GM21381 (cell line): ENCODE measurements around the gene WHRN.

Source experiments
- ATAC-seq: cut with Tn5 transposase; IDR thresholded peaks from one replicate; pipeline ENCODE4 v1.9.1; 2021; ENCODE audit warnings: mild to moderate bottlenecking, moderate library complexity; ENCODE audit not compliant: unreplicated experiment

WHRN gene

DNA sequence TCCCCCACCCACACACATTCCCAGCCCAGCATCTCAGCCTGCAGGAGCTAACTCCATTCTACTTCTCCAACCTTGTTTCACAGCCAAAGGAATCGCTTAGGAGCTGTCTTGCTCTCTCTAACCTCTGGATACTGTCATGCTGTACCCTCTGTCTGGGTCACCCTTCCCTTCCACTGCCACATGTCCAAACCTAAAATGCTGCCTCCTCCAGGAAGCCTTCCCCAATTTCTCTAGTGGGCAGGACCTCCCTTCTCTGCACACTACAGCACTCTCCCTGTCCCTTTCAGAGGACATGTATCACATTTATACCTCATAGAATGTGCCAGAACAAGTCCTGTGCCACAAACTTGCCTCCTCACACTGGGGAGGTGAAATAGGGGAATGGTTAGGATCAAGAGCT, 30.8 kb downstream of the WHRN start:
- ATAC-seq, result no peak

DNA sequence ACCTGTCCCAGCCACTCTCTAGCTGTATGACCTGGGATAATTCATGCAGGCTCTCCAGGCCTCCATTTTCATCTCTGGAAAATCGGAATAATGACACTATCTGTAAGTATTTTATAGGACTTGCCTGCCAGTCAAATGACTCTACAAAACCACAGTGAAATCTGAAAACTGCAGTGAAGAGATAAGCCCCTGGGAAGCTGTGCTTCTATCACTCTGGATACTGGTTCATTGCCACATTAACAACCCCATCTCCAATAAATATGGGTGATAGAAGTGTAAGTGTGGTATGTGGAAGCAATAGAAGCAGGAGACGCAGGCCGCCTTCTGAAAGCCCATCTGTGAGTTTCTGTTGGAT, 31.8 kb downstream of the WHRN start:
- no peak for ATAC-seq

DNA sequence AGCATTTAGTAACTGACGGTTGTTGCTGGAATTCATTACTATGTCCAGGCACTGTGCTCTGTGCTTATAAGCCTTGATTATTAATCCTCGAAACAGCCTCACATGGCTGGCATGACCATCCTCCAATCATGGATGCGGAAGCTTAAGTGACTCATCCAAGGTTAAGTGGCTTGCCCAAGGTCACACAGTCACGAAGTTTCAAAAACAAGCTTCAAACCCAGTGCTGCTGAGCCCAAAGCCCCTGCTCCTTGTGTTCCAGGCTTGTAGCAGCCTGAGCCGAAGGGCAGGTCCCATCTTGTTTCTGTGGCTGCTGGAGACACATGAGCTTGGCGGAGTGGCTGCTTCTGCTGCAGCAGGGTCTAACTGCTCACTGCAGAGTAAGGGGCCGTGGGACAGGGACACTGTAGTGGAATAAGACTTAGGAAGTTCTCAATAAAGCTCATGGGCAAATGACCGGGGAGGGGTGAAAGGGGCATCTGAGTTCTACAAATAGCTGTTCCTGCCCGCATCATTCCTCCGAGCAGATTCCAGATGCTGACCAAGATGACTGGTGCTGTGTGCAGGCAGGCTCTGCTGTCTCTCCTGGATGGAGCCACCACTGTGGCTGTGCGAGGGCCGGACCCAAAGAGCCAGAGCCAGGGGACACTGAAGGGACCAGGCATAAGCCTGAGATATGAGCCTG, 32.4 kb downstream of the WHRN start:
- no peak for ATAC-seq

DNA sequence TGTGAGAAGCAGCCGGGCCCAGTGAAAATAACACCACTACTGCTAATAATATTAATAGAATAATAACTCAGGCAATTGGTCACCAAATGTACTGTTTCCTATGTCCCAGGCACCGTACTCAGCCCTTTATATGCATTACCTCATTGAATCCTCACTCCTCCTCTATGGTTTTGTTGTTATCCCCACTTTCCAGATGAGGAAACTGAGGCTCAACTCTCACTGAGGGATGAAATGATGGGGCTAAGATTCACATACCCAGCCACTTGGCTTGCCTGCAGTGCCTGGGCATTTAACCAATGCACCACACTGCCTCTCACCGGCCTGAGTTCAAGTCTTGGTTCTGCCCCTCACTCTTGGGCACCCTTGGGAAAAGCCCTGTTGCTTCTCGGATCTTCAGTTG, 34.1 kb downstream of the WHRN start:
- no peak for ATAC-seq

DNA sequence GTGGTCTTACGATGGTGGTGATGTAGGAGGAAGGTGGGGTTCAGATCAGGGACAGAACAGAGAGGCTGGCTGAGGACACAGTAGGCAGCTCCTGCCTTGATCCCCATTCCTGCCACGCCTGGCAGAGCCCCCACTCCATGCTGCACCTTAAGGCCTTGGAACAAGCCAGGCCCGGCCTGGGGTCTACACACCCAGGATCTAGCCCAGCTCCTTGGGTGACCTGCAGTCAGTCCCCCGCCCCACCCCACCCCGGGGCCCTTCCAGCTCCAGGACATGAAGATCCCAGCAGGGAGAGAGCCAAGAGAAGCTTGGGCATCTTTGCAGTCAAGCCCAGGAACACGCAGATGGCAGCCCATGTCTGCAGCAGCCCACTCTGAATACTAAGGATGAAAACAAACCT, 34.7 kb downstream of the WHRN start:
- ATAC-seq, result no peak

DNA sequence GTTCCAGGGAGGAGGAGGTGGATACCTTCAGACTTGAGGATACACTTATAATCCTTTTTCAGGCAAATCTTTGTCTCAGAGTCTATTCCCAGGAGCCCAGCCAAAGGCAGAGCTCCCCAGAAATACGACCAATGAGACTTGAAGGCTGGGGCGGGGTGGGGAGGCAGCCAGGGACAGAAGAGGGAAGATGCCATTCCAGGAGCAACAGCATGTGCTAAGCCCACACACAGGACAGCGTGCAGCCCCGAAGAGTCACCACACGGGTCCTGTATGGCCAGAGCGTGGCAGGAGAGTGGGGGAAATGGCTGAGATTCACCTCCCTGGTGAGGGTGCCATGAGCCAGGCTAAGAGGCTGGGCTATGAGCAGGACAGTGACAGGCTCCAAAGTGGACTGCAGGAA, 35.2 kb downstream of the WHRN start:
- ATAC-seq, result no peak

DNA sequence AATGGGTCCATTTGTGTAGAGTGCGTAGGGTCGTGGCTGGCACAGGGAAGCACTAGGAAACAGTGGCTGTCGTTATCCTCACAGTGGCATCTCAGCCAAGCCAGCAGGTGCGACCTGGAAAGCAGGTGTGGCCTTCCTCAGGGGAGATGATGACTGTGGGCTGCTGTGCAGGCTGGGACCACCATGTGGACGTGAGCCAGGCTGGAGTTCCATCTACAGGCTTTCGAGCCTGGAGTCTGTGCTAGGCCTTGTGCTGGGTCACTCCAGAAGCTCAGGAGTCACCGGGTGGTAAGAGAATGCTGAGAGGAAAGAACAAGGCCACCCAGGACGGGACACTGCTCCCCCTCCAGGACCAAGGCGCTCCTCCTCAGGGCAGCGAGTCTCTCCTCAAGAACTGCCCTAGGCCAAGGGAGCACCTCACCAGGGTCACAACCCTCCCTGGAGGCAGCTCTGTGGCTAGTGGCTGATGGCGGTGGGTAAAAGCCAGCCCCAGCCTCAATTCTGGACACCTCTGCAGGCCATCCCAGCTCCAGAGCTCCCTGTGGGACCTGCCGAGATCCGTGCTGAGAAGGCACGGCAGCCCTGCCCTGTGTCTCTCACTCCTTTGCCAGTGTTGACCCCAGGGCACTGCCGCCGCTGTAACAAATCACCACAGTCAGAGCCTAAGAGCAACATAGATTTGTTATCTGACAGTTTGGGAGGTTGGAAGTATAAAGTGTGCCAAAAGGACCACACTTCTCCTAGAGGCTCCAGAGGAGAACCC, 36.0 kb downstream of the WHRN start:
- no peak for ATAC-seq

DNA sequence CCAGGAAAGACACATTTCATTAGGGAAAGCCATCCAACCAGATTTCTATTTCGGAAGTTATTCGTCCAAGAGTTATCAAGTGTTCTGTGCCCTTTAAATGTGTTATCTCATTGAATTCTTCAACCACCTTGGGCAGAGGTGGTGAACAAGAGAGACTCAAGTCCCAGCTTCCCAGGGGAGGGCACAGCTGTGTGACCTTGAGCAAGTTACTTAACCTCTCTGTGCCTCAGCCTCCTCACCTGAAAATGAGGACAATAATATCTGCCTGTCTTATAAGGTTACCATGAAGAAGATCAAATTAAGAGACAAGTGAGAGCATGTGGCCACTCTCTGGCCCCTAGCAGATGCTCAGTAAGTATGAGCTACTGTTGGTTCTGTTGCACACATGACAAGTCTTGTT, 37.4 kb downstream of the WHRN start:
- ATAC-seq, result no peak

DNA sequence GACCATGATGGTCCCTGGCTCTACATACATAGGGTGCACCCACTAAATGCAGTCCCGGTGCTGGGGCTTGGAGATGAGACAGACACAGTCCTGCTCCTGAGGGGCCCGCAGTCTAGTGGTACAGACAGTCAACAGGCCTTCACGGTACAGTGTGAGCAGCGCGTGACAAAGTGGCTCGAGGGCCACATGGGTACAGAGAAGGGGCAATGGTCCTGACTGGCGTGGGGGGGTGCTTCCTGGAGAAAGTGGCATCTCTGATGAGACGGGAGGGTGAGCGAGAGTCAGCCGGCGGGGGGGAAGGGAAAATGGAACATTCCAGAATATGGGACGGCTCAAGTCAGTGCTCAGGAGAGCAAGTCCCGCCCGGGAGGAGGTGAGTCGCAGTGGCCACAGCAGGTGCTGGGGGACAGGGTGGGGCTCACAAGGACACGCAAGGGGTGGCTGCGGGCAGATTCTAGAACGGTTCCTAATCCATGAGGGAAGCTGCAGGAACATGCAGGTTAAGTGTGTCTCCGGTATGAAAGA, 38.0 kb downstream of the WHRN start:
- ATAC-seq, result no peak

DNA sequence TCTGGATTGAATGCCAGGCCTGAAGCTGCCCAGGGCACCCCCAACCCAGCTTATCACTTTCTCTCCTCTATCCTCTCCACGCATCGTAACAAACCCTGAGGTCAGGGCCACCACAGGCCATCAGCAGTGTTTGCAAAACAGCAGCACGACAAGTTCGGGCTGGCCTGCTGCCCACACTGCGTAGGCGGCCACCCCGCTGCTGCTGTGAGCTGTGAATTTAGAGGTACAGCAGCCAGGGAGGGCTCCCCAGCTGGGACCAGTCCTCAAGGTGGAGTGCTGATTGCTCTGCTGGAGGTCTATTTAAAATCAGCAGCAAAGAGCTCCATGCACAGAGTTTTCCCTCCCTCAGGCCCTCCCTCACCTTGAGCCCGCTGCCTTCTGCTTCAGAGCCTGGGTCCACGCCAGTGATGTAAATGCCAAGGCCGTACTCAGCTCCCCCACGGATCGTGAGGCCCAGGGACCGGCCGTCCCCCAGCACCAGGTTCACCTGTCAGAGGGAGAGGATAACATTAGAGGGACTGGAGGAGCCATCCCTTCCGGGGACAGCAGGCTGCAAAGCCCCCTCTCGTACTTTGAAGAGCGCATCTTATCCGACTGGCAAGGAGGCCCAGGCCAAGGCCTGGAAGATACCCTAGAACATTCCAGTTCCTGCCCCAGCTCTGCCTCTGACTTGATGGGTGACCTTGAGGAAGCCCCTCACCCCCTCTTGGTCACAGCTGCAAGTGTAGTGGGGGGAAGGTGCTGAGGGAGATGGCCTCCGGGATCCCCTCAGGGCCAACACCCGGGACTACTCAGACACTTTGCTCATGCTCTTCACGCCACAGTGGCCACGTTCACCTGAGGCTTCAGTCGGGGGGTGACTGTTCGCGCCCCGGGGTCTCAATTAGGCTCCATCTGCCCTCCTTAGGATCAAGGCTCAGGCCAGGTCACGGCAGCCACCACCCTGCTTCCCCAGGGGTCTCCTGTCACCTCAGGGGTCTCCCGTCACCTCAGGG, 39.1 kb downstream of the WHRN start:
- ATAC-seq, result no peak

DNA sequence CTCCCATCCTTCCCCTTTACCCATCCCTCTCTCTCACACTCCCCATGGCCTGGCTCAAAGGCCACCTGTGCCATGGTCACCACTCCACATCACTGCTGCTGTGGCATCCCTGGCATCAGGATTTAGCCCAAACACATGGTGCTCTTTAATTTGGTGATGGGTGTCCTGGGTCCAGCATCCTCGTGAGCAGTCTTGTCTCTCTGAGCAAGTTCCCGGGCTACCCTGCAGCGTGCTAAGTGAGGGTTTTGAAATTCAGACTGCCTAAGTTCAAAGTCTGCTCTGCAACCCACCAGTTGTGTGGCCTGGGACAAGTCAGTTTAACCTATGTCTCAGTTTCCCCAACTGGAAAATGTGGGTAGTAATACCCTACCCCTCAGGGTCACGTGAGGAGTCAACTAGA, 39.9 kb downstream of the WHRN start:
- ATAC-seq, result no peak

DNA sequence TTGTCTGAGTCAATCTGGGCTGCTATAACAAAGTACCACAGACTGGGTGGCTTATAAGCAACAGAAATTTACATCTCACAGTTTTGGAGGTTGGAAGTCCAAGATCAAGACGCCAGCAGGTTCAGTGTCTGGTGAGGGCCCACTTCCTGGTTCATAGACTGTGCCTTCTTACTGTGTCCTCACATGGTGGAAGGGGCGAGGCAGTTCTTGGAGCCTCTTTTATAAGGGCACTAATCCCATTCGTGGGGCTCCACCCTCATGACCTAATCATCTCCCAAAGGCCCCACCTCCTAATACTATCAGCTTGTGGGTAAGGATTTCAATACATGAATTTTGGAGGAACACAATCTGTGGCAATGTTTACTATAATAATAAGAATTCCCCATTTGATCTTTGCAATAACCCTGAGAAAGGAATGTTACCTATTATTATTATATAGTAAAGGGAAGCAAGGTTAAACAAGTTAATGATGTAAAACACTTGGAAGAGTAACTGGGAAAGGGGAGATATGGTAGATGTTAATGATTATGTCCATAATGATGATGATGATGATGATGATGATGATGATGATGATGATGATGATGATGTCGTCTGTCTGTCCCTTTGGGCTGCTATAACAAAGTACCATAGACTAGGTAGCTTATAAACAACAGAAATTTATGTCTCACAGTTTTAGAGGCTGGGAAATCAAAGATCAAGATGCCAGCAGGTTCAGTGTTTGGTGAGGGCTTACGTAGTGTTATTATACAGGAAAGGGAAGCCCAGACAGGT, 40.8 kb downstream of the WHRN start:
- ATAC-seq, result no peak

DNA sequence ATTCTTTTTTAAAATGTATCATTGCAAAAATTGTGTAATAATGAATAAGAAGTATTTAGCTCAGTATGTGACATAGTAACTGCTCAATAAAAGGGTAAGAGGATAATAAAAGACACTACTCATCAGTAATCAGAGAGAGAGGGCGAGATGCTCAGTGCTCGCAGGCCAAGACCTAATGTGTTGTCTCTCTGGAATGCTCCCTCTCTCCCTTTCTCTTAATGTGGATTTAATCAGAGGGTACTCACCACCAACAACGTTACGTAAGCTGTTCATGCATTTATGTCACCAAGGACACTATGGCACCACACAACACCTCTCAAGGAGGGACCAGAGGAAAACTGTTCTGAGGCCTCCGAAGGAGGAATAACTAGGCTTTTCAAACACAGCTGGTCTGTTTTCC, 42.5 kb downstream of the WHRN start:
- no peak for ATAC-seq

DNA sequence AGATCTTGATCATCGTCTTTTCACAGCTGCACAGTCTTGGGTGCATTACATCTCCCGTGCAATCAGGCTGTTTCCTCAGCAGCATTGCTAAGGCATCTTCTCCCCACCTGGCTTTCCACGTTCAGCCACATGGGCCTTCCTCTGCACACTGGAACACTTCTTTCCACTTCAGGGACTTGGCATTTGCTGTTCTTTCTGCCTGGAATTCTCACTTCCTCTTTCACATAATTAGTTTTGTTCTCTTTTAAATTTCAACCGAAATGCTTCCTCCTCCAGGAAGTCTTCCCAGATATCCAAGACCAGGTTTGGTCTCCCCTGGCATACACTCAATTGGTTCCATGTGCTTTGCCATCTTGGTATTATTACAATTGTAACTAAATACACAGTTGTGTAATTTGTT, 43.8 kb downstream of the WHRN start:
- no peak for ATAC-seq

DNA sequence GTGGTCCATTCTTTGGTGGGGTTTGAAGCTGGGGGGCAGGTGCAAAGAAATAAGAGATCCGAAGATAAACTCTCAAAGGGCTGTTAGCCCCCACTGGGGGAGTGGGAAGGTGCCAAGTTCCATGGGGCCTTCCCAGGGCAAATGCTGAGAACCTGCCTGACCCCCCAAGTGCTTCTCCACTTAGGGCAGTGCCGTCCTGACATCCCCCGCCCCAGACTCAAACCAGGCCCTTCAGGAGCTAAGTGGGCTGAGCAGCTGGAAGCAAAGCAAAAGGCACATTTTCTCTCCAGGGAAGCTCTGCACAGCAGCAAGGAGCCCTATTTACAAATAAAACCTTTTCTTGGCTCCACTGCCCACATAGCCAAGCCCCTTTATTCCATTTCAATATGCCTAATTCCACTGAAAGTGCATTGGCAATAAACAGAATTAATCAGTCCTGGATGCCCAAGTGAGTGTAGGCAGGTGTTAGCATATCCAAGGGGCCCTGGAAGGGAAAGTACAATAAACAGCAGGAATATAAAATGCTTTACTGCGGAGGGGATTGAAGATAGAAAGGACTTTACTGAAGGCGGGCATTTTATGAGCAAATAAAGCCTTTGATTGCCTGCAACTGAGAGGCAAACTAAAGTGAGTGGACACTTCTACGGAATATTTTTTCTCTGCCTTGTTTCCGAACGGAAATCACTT, 44.6 kb downstream of the WHRN start:
- no peak for ATAC-seq

DNA sequence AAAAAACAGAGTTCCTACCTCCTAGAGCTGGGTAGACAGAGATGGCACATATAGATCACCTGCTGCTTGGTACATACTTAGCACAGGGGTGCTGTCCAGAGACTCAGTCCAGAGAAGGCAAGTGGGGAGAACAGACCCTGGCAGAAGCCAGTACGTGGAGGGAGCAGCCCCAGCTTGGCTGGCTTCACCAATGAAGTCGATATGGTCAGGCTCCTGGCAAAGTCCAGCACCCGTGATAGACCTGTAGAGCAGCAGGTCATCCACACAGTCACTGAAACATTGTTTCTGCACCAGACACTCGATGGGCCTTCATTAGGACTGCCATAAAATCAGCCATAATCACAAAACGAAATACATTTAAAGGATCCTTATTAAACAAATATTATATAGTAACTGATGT, 45.8 kb downstream of the WHRN start:
- ATAC-seq, result no peak

DNA sequence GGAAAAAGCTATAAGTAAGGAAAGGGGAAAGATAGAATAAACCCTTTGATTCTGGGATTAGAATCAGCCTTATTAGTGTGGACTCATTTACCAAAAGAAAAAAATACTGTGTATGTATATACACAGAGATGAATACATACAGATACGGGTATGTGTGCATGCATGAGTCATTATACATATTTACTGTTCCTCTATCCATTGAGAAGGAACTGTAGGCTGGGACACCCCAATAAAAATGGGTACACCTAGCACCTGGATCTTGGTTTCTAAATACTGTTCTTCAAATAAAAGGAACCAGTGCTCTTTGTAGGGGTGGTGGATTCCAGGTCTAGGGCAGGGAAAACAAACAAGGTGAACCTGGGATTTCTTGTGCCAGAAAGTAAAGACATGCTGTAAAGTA, 48.3 kb downstream of the WHRN start:
- ATAC-seq, result no peak

DNA sequence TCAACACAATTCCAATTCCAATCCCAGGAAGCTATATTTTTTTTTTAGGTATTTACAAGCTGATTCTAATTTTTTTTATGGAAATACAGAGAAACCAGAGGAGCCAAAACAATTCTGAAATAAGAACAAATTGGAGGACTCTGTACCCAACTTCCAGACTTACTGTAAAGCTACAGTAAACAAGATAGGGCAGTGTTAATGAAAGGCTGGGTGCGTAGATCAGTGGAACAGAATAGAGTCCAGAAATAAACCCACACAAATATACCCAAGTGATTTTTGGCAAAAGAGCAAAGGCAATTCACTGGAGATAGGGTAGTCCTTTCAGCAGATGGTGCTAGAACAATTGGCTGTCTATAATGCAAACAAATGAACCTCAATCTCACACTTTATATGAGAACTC, 50.6 kb downstream of the WHRN start:
- no peak for ATAC-seq

DNA sequence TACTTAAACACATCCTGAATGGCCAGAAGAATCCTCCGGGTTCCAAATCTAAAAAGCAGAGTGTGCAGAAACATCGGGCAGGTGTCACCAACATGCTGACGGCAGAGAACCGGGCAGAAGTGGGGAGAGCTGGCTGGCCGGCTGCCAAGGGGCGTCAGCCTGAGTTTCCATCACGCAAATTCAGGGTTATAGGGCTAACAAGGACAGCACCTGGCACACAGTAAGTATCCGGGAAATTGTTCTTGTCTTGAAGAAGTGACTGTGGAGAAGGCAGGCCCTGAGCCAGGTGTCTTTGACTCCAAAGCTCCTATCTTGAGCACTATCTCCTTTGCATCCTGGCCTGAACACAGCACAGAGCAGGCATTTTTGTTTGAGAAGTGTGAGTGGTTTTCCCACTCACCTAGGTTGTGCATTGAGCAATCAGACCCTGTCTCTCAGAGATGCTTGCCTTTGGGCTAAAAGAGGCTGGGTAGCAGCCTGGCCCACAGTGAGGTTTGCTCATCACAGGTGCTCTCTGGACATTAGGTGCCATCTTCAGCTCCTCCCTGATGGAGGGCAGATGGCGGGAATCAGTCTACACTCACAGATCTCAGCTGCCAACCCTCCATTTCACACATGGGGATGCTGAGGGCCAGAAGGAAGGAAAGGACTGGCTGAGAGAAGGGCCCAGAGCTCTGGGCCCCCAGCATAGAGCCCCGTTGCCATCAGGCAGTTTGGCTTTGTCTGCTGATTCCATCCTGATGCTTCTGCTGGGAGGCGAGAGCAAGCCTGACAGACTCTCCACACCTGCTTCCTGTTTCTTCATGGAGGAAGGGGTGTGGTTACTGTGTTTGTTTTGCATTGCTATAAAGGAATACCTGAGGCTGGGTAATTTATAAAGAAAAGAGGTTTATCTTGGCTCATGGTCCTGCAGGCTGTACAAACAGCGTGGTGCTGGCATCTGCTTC, 52.8 kb downstream of the WHRN start:
- no peak for ATAC-seq
